NCI-H510A (cell line): Measurements from ENCODE around the gene TMPRSS11A.

Experiments used
- DNase-seq: peaks from one replicate; lab custom pipeline; 2025; lab: John Stamatoyannopoulos, UW

Gene TMPRSS11A

DNA sequence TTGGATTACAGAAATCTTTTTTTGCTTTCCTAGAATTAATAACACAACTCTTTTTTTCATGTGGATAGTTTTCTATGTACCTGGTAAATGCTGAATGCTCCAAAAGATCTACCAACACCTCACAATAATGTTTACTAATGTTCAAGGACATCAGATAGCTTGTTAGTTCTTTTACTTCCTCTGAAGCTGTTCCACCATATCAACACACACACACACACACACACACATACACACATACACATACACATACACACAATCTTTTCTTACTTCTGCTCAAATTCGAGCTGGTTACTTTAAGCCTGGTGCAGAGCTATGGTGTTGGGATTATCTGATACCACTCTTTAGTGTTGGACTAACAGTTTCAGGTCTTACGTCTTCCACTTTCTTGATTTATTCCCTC, 51.2 kb downstream of the TMPRSS11A start:
- DNase-seq = no peak

DNA sequence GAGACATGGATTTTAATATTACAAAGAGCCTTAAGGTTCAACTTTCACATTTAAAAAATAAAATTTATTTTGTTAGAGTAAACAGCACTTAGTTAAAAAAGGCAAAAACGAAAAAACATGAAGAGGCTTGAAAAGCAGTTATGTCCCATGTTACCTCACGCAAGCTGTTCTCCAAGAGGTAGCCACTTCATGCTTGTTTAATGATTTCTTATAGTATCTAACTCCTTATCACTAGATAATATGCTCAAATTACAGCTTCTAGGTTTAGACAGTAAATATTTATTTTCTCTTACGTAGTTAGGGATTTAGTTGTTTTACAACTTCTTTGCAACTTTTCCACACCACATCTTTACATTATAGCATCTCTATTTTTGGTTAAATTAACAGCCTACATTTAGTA, 51.7 kb downstream of the TMPRSS11A start:
- no peak for DNase-seq

DNA sequence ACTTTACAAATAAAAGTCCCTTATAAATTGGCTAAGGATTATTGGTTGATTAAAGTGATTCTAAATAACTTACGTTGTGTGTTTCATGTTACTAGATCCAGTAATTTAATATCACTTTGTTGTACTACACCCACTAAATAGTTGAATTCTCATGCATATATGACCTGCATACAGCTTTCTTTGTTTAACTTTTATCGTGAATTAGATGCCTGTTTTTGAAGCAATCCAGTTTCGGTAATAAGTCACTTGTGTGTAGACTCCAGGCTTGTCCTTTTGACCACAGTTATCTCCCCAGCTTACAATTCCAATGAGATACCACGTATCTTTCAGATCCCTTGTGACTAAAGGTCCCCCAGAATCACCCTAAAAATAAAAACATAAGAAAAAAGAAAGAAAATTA, 52.2 kb downstream of the TMPRSS11A start:
- DNase-seq = no peak

DNA sequence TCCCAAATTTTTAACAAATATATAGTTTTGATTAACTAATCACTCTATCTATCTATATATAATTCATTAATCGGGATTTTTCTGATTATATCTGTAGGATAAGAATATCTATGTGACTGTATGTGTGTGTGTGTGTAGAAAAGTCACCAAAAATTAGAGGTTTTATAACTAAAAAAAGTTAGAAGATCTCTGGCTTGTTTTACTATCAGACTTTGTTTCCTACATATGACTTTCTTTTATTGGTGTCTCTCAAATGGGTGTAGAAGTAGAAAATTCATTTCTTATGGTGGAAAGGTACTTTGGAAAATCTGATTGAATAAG, 52.7 kb downstream of the TMPRSS11A start:
- no peak for DNase-seq

DNA sequence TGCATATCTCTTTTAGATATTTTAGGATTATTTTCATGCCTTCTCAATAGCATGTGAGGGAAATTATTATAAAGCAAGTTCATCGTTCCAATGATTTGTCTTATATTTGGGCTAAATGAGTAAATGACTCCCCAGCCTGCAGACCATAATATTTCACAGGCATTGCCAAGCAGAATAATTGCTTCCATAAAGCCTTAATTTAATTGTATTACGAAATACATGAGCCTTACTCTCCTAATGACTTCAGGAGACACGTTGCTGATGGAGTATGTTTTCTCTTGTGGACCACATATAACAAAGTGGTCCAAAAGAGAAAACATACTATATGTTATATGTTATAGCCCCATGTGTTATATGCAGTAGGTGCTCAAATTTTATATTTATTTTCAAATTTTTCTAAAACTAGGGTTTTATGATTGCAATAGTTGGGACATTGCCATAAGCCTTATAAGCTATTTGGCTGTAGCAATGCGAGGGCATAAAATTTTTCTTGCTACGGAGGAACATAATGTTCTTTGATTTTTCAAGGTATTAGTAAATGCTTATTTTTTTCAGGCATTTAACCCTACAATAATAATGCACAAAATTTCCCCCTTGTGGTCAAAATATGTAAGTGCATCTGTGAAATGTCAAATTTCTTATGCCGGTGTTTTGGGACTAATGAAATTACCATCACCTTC, 53.2 kb downstream of the TMPRSS11A start:
- no peak for DNase-seq

DNA sequence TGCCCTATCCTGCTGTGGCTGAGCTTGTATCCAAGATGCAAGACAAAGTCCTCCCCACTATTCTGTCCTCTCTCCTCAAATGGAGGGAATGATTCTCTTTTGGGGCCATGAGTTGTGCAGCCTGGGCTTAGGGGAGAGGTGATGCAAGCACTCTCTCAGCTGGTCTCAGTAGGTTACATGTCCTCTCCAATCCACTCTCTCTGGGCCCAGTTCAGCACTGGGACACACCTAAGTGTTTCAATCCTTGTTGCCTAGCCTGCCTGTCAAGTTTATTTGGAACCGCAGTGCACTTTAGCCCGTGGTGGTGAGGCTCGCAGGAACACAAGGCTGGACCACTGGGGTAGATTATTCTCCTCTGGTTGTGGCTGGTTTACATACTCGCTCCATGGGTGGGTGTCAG, 55.6 kb downstream of the TMPRSS11A start:
- DNase-seq = no peak

DNA sequence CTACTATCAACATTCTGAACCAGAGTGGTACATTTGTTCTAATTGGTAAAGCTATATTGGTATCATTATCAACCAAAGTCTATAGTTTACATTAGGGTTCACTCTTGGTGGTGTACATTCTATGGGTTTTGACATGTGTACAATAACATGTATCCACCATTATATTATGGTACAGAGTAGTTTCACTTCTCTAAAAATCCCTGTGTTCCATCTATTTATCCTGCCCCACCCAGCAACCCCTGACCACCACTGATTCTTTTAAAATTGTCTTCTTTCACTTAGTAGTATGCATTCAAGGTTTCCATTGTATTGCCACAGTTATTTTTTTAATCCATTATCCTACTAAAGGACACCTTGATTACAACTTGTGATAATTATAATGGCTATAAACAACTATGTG, 64.2 kb downstream of the TMPRSS11A start:
- no peak for DNase-seq

DNA sequence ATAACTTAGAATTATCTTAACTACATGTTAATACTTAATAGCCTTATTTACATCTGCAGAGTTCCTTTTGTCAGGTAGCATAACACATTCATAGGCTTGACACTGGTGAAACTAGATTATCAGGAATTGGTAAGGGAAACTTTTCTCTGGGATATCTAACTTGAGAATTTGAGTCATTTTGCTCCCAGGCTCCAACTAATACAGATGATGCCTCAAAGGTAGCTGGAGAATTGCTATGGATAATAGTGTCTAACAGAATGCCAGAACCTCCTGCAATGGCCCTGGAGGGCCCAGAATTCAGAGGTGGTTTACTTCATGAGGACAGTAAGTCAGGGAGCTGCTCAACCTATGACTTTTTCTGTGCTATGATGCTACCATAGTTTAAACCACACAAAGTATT, 65.6 kb downstream of the TMPRSS11A start:
- no peak for DNase-seq

DNA sequence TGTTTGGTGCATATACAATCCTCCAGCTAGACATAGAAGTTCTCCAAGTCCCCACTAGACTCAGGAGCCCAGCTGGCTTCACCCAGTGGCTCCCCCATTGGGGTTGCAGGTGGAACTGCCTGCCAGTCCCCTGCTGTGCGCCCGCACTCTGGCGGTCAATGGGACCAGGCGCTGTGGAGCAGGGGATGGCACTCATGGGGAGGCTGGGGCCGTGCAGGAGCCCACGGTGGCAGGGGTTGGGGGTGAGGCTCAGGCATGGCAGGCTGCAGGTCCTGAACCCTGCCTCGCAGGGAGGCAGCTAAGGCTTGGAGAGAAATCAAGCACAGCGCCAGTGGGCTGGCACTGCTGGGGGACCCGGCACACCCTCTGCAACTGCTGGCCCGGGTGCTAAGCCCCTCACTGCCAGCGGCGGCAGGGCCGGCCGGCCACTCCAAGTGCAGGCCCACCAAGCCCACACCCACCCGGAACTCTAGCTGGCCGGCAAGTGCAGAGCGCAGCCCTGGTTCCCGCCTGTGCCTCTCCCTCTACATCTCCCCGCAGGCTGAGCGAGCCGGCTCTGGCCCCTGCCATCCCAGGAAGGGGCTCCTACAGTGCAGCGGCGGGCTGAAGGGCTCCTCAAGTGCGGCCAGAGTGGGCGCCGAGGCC, 66.8 kb downstream of the TMPRSS11A start:
- DNase-seq = no peak

DNA sequence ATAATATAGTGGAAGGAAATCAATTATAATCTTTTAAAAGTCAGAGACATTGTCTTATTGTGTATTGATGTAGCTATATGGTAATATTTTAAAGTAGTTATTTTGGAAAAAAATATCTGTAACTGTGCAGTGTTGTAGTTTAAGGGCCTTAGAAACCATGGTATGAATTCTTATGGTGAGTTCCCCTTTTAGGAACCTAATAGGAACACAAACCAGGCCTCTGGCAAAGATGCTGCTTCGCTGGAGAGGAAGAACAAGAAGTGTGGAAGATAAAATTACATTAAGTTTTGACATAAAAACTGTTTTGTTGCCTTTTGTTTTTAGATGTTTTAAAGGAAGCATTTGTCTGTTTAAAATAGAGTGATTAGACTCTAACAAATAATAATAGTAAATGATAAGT, 68.6 kb downstream of the TMPRSS11A start:
- DNase-seq = no peak

DNA sequence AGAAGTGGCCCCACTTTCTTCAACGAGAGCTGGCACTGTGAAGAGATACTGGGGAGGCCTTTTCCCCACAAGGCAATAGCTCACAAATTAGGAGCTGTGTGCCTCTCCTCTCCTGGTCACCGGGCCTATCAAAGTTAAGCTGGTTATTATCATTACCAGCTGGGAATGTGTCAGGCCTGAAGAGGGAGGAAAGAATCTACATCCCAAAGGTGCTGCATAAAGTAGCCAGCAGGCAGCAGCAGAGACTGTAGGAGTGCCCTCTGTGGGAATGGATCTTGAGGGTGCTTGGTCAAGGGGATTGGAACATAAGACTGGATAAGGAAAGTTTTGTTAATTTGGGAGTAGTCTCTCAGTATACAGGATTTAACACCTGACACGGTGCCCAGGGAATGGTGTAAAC, 70.4 kb downstream of the TMPRSS11A start:
- no peak for DNase-seq

DNA sequence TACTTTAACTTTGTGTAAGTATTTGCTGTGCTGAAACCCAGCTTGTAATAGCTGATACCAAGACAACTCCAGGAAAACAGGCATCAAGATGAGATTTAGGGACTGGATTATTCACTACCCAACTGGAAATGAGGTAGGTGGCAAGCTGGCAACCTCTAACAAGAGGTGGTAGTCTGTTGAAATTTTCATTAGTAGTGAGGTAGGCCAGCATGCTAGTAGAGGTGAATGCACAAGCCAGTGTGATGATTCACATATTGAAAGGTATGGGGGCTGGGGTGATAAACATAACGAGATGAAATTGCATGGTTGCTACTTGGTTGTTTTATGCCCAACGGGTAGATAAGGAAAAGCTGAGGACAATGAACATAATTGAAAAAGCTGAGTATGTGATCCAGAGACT, 71.0 kb downstream of the TMPRSS11A start:
- no peak for DNase-seq

DNA sequence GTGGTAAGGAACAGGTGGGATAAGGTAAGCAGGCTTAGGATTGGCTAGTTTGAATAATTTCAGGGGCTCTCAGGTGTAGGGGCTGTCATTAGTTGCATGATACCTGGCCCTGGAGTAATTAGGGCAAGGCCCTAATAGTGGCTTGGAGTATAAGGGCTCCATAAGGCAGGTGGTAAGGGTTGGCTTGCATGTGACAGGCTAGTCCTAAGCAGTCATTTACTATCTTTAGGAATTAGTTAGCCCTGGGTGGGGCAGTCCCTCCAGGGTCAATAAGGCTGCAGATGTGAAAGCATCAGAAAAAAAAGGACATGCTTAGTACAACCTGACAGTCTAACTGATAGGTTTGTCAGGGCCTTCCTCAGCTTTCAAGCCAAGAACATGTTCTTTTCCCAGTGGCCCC, 71.6 kb downstream of the TMPRSS11A start:
- DNase-seq = no peak

DNA sequence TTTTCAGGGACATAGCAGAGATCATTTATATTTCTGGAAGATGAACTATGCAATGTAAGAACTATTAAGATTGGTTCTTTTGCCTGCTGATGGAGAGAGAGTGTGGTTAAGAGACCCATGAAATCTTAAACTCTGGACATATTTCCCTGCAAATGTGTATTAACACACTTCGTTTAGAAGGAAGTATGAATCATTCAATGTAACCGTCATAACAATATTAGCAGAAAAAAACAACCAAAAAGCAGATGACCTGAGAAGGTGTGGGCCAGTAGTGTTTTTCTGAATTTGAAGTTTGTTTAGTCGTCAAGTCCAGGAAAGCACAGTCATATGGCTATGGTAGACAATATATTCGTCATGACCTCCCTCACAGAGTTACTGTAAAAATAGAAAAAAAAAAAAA, 77.0 kb downstream of the TMPRSS11A start:
- no peak for DNase-seq

DNA sequence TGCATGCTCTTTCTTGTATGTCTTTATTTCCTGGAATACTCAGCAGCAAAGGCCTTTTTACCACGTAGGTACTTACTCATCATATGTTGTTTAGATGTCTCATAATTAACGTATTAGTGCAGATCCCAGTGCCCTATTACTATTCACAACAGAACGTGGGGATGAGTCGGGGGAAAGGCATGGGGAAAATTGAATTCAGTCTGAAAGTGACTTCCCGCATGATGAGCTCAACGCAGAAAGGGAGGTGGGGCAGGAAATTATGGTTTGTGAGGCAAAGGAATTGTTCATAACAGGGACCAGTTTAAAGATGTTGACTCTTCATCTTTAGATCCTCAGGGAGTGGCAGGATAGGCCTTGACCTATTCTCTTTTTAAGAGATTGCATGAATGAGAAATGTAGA, 77.5 kb downstream of the TMPRSS11A start:
- DNase-seq = no peak

DNA sequence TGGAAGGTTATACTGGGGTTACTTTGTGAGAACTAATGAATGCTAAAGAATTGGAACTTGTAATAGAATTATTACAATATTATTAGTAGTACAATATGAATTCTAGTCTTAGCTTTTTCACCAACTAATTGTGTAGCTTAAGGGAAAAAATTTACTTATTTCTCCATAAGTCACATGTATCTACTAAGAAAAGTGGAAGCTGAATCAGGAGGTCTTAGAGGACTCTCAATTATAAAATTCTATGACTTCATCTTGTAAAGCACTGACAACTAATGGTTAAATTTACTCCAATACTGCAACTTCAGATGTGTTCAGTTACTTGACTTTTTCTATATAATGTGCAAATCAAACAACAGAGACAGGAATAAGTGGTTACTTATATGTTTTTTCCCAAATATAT, 78.6 kb downstream of the TMPRSS11A start:
- DNase-seq = no peak

DNA sequence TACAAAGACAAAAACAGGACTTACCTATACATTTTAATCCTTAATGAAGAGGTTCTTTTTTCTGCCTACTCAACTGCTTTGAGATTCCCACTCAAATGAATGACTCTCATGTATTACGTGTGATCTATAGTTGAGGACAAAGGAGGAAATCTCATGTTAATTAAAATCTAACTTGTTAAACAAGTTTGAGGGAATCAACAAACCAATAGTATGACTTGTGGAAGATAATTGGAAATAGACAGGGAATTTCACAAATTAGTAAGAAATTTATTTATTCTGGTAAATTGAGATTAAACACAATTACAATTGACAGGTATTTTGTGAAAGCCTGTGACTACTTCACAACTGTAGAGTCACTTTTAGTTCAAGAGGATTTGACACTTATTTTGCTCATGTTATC, 79.4 kb downstream of the TMPRSS11A start, which contains the start of gene TMPRSS11D:
Gene TMPRSS11D (minus strand): TSS at position 101 of the 400 bp plus-strand sequence. CDS start 69 bp downstream, at position 32.
- no peak for DNase-seq

DNA sequence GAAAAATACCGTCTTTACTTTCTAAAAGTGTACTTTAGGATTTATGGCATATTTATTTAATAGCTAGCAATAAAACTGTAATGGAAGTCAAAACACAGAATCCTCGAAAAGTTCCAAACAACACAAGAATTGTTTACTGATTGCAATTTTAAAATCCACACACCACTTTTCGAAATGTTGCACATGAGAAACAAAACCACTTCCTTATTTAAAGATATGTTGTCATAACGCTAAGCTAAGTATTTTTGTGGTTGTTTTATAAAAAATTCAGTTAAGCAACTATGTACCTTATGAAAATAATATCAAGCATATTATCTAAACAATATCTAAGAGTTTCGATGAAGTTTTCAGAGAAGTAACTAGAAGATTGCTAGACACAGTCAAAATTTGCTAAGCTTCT, 79.8 kb downstream of the TMPRSS11A start:
- no peak for DNase-seq

DNA sequence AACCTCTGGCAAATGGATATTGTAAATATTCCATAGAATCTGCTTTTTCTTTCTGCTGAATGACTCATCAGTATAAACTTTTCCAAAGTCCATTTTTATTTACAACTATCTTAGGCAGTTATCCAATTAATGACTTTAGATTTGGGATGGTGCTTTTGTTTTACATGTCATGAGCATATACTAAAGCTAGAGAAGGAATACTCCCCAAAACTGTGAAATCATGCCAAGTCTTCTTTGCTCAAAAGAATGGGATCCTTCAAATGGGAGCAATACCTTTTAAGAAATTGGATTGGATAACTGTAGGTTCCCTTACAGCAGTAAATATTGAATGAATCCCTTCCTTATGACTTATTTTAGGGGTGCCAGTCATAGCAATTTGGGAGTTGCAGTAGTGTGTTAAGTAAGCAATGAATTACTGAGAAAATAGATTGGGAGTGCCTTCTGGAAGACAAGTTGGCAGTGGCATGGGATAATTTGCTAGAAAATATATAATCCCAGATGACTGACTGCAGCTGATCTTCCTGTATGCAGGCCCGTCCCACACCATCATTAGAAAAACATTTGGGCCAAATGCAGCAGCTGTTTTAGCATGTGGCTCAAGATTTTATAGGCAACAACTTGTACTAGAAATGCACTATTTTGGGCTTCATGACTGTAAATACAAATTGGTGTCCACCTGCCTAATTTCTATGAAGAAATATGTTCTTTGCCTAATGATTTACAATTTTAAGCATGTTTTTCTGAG, 82.3 kb downstream of the TMPRSS11A start:
- no peak for DNase-seq

DNA sequence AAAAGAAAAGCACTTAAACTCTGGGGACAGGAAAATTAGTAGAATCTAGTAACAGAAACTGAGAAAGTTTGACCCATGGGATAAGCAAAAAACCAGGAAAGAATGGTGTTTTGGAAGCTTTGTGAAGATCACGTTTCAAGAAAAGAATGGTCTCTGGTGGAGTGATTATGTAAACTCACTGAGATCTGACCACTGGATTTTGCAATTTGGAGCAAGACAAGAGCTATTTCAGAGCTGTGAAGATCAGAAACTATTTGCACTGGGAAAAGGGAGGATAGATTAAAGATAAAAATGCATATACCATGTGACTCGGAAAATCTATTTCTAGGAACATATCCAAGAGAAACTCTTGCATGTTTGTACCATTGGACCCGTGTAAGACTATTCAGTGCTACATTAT, 83.8 kb downstream of the TMPRSS11A start:
- no peak for DNase-seq

DNA sequence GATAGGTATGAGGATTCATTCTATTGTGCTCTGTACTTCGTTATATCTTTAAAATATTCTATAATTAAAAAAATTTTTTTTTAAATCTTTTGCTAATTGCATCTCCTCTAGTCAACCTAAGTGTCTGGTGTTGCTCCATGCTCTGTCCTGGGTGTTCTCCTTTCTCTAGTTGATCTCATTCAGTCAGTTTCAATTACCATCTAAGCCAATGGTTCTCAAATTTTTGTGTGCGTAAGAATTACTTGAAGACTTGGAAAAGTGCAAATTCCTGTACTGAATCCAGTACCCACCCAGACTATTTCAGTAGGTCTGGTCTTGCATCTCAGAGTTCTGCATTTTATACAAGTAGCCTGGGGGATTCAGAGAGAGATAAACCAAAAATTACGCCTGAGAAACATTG, 86.2 kb downstream of the TMPRSS11A start:
- no peak for DNase-seq

DNA sequence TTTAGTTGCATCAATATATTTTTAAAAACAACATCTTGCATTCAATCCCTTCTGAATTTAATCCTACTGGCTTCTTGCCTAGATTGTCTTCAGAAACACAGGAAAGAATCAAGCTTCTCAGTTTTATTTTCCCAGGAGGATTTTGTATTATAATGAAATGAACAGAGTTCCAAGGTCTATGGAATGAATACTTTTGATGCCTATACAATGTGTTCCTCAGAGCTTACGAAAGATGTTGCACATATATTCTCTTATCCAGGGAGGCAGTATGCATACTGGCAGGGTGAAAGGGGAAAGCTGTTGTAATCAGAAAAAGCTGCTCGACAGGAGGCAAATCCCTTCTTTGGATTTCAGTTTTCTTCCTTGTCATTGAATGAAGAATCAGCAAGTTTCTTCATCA, 88.3 kb downstream of the TMPRSS11A start:
- DNase-seq = no peak

DNA sequence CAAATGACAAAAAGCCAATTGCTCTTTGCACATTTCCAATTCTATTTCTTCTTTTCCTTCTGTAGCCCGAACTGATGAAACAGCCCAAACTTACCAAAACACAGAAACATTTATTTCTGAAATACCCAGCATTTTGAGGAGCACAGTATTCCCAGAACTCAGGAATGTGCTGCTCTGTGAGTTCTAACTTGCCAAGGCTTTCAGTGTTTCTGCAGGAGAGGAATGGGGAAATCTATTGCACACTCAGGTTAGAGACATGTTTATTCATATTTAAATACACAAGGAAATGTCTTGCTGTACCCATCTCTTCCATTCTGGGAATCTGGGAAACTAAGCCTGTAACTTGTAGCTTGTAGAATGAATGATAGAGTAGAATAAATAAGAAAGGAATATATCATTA, 90.2 kb downstream of the TMPRSS11A start:
- DNase-seq = no peak

DNA sequence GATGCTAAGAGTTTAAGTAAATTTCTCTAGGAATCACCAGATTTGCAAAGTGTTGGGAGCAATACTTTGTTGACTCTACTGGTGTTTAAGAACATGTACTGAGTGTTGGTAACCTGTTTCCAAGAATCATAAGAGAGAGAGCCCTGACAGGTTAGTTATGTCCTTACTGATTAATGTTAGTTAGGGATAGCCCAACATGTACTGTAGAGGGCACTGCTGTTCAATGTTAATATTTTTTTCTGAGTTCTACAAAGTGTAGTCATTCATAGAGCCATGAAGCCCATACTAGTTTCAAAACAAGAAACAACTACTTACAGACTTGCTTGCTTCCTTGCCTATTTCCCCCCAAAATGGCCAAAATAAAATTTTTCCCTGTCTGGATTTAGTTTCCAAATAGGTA, 91.4 kb downstream of the TMPRSS11A start:
- DNase-seq = no peak
